Endothelial cell of umbilical vein (primary cell): Measurements from ENCODE around the gene CRNN. TPM values are rescaled to one million over a fixed set of nuclear protein-coding genes. Genes with fewer than 3 reads are reported as not detected.

Source experiments
- BruUV-seq: library from RNA; stranded (reverse); fragments of 400-500 nt; replicated peaks from 2 replicates; lab custom pipeline; 2021; lab: Mats Ljungman, UMichigan
- CTCF ChIA-PET: fragments of 300-600, 350-600 bp; sonication (Branson Sonifier 250); formaldehyde crosslinking; loops from one replicate; lab custom pipeline; 2021; ENCODE audit warnings: antibody characterized with exemption, inconsistent platforms; lab: Charles Lee
- POLR2A ChIA-PET: fragments of 300-600, 350-600 bp; sonication (Branson Sonifier 250); formaldehyde crosslinking; loops from one replicate; lab custom pipeline; 2021; ENCODE audit warnings: antibody characterized with exemption, inconsistent platforms; lab: Charles Lee
- DNase-seq: peaks from one replicate; pipeline ENCODE4 v3.0.0-alpha.2; 2011; ENCODE audit warnings: low read depth, low spot score
- FAIRE-seq: peaks from 2 replicates; lab custom pipeline; 2011; peaks lifted over from hg19 to GRCh38; lab: Jason Lieb, UNC
- H2AFZ ChIP-seq: 2 replicates; pipeline ENCODE4 v1.6.0; 2012; ENCODE audit warnings: low read depth, low read length, control low read depth, inconsistent platforms
- H3K27ac ChIP-seq: 2 replicates; pipeline ENCODE4 v1.5.1; 2011; ENCODE audit warnings: low read depth, mild to moderate bottlenecking, control low read depth, low read length, moderate library complexity; ENCODE audit not compliant: insufficient read depth
- H3K27me3 ChIP-seq, 2 experiments: 2 replicates each; pipeline versions ENCODE4 v1.6.0 to v1.6.1; 2011; ENCODE audit warnings: low read length in 2 of 2, mixed read lengths in 1 of 2; ENCODE audit not compliant: control insufficient read depth in 2 of 2, insufficient read depth in 2 of 2
- H3K36me3 ChIP-seq, 2 experiments: 2 replicates in 1 of 2; 3 replicates in 1 of 2; pipeline ENCODE4 v1.5.1; 2011; ENCODE audit warnings: low read length in 2 of 2, mild to moderate bottlenecking in 1 of 2, moderate library complexity in 1 of 2; ENCODE audit not compliant: control insufficient read depth in 2 of 2, insufficient read depth in 2 of 2; ENCODE audit errors: extremely low read depth in 1 of 2
- H3K4me1 ChIP-seq: 3 replicates; pipeline ENCODE4 v1.5.1; 2011; ENCODE audit warnings: mild to moderate bottlenecking, low read length; ENCODE audit not compliant: control insufficient read depth, insufficient read depth; ENCODE audit errors: extremely low read depth
- H3K4me2 ChIP-seq: 2 replicates; pipeline ENCODE4 v1.6.1; 2011; ENCODE audit warnings: low read length, control low read depth, mixed read lengths; ENCODE audit not compliant: insufficient read depth
- H3K4me3 ChIP-seq, 3 experiments: fragments of 200-600 bp in 1 of 3; sonication (generic), shearing (Covaris generic) in 1 of 3; replicated peaks in 1 of 3; 2 replicates each; pipeline ENCODE4 v1.5.1; 2011 to 2016; ENCODE audit warnings: control low read depth in 3 of 3, low read length in 3 of 3, mild to moderate bottlenecking in 2 of 3, inconsistent platforms in 1 of 3, low read depth in 1 of 3, moderate library complexity in 1 of 3; ENCODE audit not compliant: insufficient read depth in 1 of 3
- H3K79me2 ChIP-seq: 2 replicates; pipeline ENCODE4 v1.6.0; 2012; ENCODE audit warnings: low read length, inconsistent platforms; ENCODE audit not compliant: control insufficient read depth, insufficient read depth
- H3K9ac ChIP-seq: replicated peaks from 2 replicates; pipeline ENCODE3; 2011; ENCODE audit warnings: low read length, control low read depth; ENCODE audit not compliant: insufficient read depth; ENCODE audit errors: extremely low read depth
- H3K9me1 ChIP-seq: replicated peaks from 3 replicates; pipeline ENCODE4 v1.6.0; 2011; ENCODE audit warnings: mild to moderate bottlenecking, low read length; ENCODE audit not compliant: control insufficient read depth, insufficient read depth; ENCODE audit errors: extremely low read depth
- H3K9me3 ChIP-seq: replicated peaks from 2 replicates; pipeline ENCODE4 v1.5.1; 2012; ENCODE audit warnings: low read length, inconsistent platforms; ENCODE audit not compliant: control insufficient read depth, insufficient read depth
- H4K20me1 ChIP-seq: replicated peaks from 2 replicates; pipeline ENCODE3; 2011; ENCODE audit warnings: mild to moderate bottlenecking, low read length; ENCODE audit not compliant: control insufficient read depth, insufficient read depth; ENCODE audit errors: extremely low read depth
- FOS ChIP-seq: IDR thresholded peaks from 2 replicates; pipeline ENCODE4 v1.6.1; 2011; ENCODE audit warnings: mild to moderate bottlenecking, low read length, moderate library complexity, borderline replicate concordance; ENCODE audit not compliant: insufficient read depth
- GATA2 ChIP-seq: IDR thresholded peaks from 2 replicates; pipeline ENCODE4 v1.7.0; 2011; ENCODE audit warnings: low read depth, mild to moderate bottlenecking, moderate library complexity, mixed read lengths, low read length; ENCODE audit not compliant: insufficient read length, insufficient read depth
- POLR2AphosphoS5 ChIP-seq: IDR thresholded peaks from 2 replicates; pipeline ENCODE4 v1.6.1; 2012; ENCODE audit warnings: low read depth, mild to moderate bottlenecking, control low read depth, low read length, moderate library complexity; ENCODE audit not compliant: insufficient read depth
- dilution Hi-C: fragments of 300-500 bp; cut with MboI; formaldehyde crosslinking; loops from one replicate; pipeline ENCODE4 v1.15.0; 2019; ENCODE audit warnings: low sequenced_read_pairs; ENCODE audit not compliant: extremely low pct_ligation_motif_present
- intact Hi-C: fragments of 100-400 bp; cut with micrococcal nuclease; formaldehyde crosslinking; loops from one replicate; pipeline ENCODE4 v1.10.0; 2022
- polyA plus RNA-seq, 4 experiments: library from polyadenylated mRNA; depleted of rRNA in 3 of 4; stranded (reverse) in 3 of 4; unstranded in 1 of 4; fragments of >200 nt; gene quantifications; 2 replicates each; pipeline versions ENCODE4 v1.2.1 to v1.2.3, GENCODE V29; 2011 to 2012; ENCODE audit warnings: missing spikeins in 1 of 4
- total RNA-seq: library from RNA; stranded (reverse); gene quantifications from 2 replicates; pipeline ENCODE4 v1.2.3, GENCODE V29; 2021

The CRNN gene
- total and polyA plus RNA-seq, 2 donors (not counting 3 experiments of a cell fraction or from before 2014, with no cell fraction given) = not detected

GRCh38 chr1:152442765-152443164 is 28.7 kb upstream of the CRNN start:
- intact Hi-C loops = loop anchor here (5.0 kb wide), 2 partner anchors 45 to 95 kb away; no protein-coding TSS in a partner anchor
- no peak overlapping the region for H3K27ac ChIP-seq
- H4K20me1 ChIP-seq = no peaks in the 10 kb centered on the region
- H3K4me2 ChIP-seq = no peak overlapping the region
- BruUV-seq = no TSS peak
- H3K79me2 ChIP-seq = no peaks in the 10 kb centered on the region
- dilution Hi-C loops = no loop called here
- no peaks in the 10 kb centered on the region for H3K36me3 ChIP-seq
- peaks cover 0 to 4% of the 10 kb centered on the region in 2 experiments for H3K27me3 ChIP-seq
- no peak for FAIRE-seq
- peak; percentile 33 for DNase-seq
- H3K9me1 ChIP-seq = no peaks in the 10 kb centered on the region
- CTCF ChIA-PET = interaction anchor here (1.3 to 4.1 kb wide), 4 partner anchors 14 to 254 kb away, joined by 9 to 76 read pairs (median 22); no protein-coding TSS in a partner anchor
- peak; percentile 13 for TF ChIP-seq FOS
- no peak for TF ChIP-seq POLR2AphosphoS5
- TF ChIP-seq GATA2 = peak; percentile 58
- POLR2A ChIA-PET = interaction anchor here (0.7 kb wide), 1 partner anchor 15 kb away, joined by 5 read pairs; no protein-coding TSS in a partner anchor
- no peak overlapping the region for H2AFZ ChIP-seq
- H3K4me3 ChIP-seq = no peak overlapping the region
- no peak overlapping the region for H3K9ac ChIP-seq
- no peaks in the 10 kb centered on the region for H3K4me1 ChIP-seq
- H3K9me3 ChIP-seq = no peaks in the 10 kb centered on the region

- H3K4me1 ChIP-seq = no peaks in the 10 kb centered on the region
- FAIRE-seq = no peak
- no peaks in the 10 kb centered on the region for H3K79me2 ChIP-seq
- POLR2A ChIA-PET = interaction anchor here (0.7 kb wide), 1 partner anchor 16 kb away, joined by 5 read pairs; no protein-coding TSS in a partner anchor
- no peak overlapping the region for H3K4me2 ChIP-seq
- H2AFZ ChIP-seq = no peak overlapping the region
- no peaks in the 10 kb centered on the region for H4K20me1 ChIP-seq
- H3K9ac ChIP-seq = no peak overlapping the region
- dilution Hi-C loops (no loop called here), intact Hi-C loops (loop anchor here (5.0 kb wide), 2 partner anchors 45 to 95 kb away; no protein-coding TSS in a partner anchor)
- no peaks in the 10 kb centered on the region for H3K9me1 ChIP-seq
- no peaks in the 10 kb centered on the region for H3K36me3 ChIP-seq
- no peaks in the 10 kb centered on the region for H3K9me3 ChIP-seq
- no peak overlapping the region for H3K4me3 ChIP-seq
- peaks cover 0 to 4% of the 10 kb centered on the region in 2 experiments for H3K27me3 ChIP-seq
- no peak overlapping the region for H3K27ac ChIP-seq
- CTCF ChIA-PET = interaction anchor here (0.9 to 4.1 kb wide), 5 partner anchors 14 to 253 kb away, joined by 3 to 76 read pairs (median 22); no protein-coding TSS in a partner anchor
- no peak for TF ChIP-seq GATA2
- no peak for DNase-seq
- BruUV-seq = no TSS peak
Measured at GRCh38 chr1:152442301-152442700, 28.2 kb upstream of the CRNN start.
